GM18861 (cell line): ENCODE data around the gene NEU2.
"Not testable (repeated sequence)": the region's sequence is repeated elsewhere in the genome, so short reads cannot be mapped to it uniquely, and the experiment has no call there.

ENCODE experiments used
- ATAC-seq: cut with Tn5 transposase; IDR thresholded peaks from one replicate; pipeline ENCODE4 v1.9.1; 2021; ENCODE audit not compliant: unreplicated experiment

NEU2 gene

GRCh38 chr2:233055362-233055761 lies 22.9 kb downstream of the NEU2 start:
- no peak for ATAC-seq

GRCh38 chr2:233056961-233057605 lies 24.6 kb downstream of the NEU2 start:
- no peak for ATAC-seq

GRCh38 chr2:233058717-233059546 lies 26.5 kb downstream of the NEU2 start:
- ATAC-seq = no peak

- ATAC-seq = no peak
Observed at GRCh38 chr2:233059547-233059796, 27.0 kb downstream of the NEU2 start.

GRCh38 chr2:233059797-233060500 lies 27.5 kb downstream of the NEU2 start, which contains the start of gene INPP5D:
Gene INPP5D (plus strand): TSS chr2:233060342. CDS start chr2:233060479, 137 bp downstream.
- peak; percentile 43 for ATAC-seq

GRCh38 chr2:233060501-233060979 lies 28.1 kb downstream of the NEU2 start:
- ATAC-seq = no peak

- no peak for ATAC-seq
Observed at GRCh38 chr2:233060980-233061590, 28.6 kb downstream of the NEU2 start.

- ATAC-seq = peak; percentile 17
Observed at GRCh38 chr2:233061591-233062450, 29.3 kb downstream of the NEU2 start.

GRCh38 chr2:233062451-233062850 lies 30.0 kb downstream of the NEU2 start:
- ATAC-seq = no peak

- no peak for ATAC-seq
Observed at GRCh38 chr2:233062946-233063268, 30.4 kb downstream of the NEU2 start.

GRCh38 chr2:233063269-233063975 lies 30.9 kb downstream of the NEU2 start:
- ATAC-seq = peak; percentile 42

- no peak for ATAC-seq
Observed at GRCh38 chr2:233063976-233064411, 31.5 kb downstream of the NEU2 start.

GRCh38 chr2:233064530-233065199 lies 32.2 kb downstream of the NEU2 start:
- ATAC-seq = no peak

- not testable (repeated sequence) for ATAC-seq
Observed at GRCh38 chr2:233065200-233065589, 32.7 kb downstream of the NEU2 start.

GRCh38 chr2:233065954-233066470 lies 33.5 kb downstream of the NEU2 start:
- no peak for ATAC-seq

GRCh38 chr2:233068762-233069418 lies 36.4 kb downstream of the NEU2 start:
- ATAC-seq = no peak

- ATAC-seq = no peak
Observed at GRCh38 chr2:233072838-233073237, 40.4 kb downstream of the NEU2 start.

- ATAC-seq = no peak
Observed at GRCh38 chr2:233074106-233074505, 41.6 kb downstream of the NEU2 start.
